H1 (cell line): Measurements from ENCODE around the gene TMEM204. TPM values are rescaled to one million over a fixed set of nuclear protein-coding genes. Genes with fewer than 3 reads are reported as not detected.

ENCODE experiments used
- CTCF ChIA-PET: fragments of 300-600 bp; sonication (Branson Sonifier 250); formaldehyde crosslinking; loops from one replicate; lab custom pipeline; 2021; ENCODE audit not compliant: partially characterized antibody; lab: Charles Lee
- POLR2A ChIA-PET: fragments of 300-600 bp; sonication (Branson Sonifier 250); formaldehyde crosslinking; loops from one replicate; lab custom pipeline; 2021; ENCODE audit warnings: inconsistent platforms; ENCODE audit not compliant: partially characterized antibody; lab: Charles Lee
- DNase-seq, 2 experiments: peaks; one replicate each; pipeline versions ENCODE4 v3.0.0 to v3.0.0-alpha.2; 2010 to 2022; ENCODE audit warnings: low spot score in 2 of 2, low read depth in 1 of 2, mixed read lengths in 1 of 2
- FAIRE-seq: peaks from 2 replicates; lab custom pipeline; 2011; peaks lifted over from hg19 to GRCh38; lab: Jason Lieb, UNC
- H2AFZ ChIP-seq: 2 replicates; pipeline ENCODE4 v1.8.1; 2012; ENCODE audit warnings: low read length, inconsistent platforms
- H2AK5ac ChIP-seq: 2 replicates; pipeline ENCODE4 v1.6.1; 2013; ENCODE audit warnings: low read depth, low read length
- H2BK120ac ChIP-seq: replicated peaks from 2 replicates; pipeline ENCODE3; 2013; ENCODE audit warnings: low read depth, low read length, inconsistent platforms
- H2BK12ac ChIP-seq: 2 replicates; pipeline ENCODE4 v1.6.1; 2013; ENCODE audit warnings: low read depth, low read length
- H2BK15ac ChIP-seq: 2 replicates; pipeline ENCODE4 v1.6.1; 2013; ENCODE audit warnings: low read length
- H2BK20ac ChIP-seq: 2 replicates; pipeline ENCODE4 v1.6.1; 2013; ENCODE audit warnings: low read length
- H2BK5ac ChIP-seq: 2 replicates; pipeline ENCODE4 v1.6.1; 2013; ENCODE audit warnings: low read depth, low read length
- H3K14ac ChIP-seq: 2 replicates; pipeline ENCODE4 v1.6.1; 2013; ENCODE audit warnings: inconsistent platforms; ENCODE audit not compliant: insufficient read length
- H3K18ac ChIP-seq: 2 replicates; pipeline ENCODE4 v1.6.1; 2013; ENCODE audit warnings: low read length; ENCODE audit errors: extremely low read depth
- H3K23ac ChIP-seq: 2 replicates; pipeline ENCODE4 v1.6.1; 2013; ENCODE audit warnings: inconsistent platforms; ENCODE audit not compliant: insufficient read length
- H3K23me2 ChIP-seq: 2 replicates; pipeline ENCODE4 v1.6.1; 2013; ENCODE audit warnings: low read depth, low read length
- H3K27ac ChIP-seq: 2 replicates; pipeline ENCODE4 v1.6.1; 2011; ENCODE audit warnings: low read depth, low read length, inconsistent platforms
- H3K27me3 ChIP-seq, 4 experiments: replicated peaks in 1 of 4; 1 replicate in 1 of 4; 2 replicates in 3 of 4; pipeline versions ENCODE4 v1.6.1 to v1.8.1; 2011 to 2013; ENCODE audit warnings: low read length in 3 of 4, mild to moderate bottlenecking in 3 of 4, inconsistent platforms in 2 of 4, mixed read lengths in 2 of 4, moderate library complexity in 1 of 4; ENCODE audit not compliant: control insufficient read depth in 3 of 4, insufficient read depth in 3 of 4; ENCODE audit errors: extremely low read depth in 1 of 4
- H3K36me3 ChIP-seq, 4 experiments: 2 replicates each; pipeline versions ENCODE4 v1.6.1 to v1.8.1; 2011 to 2013; ENCODE audit warnings: mild to moderate bottlenecking in 4 of 4, low read length in 3 of 4, moderate library complexity in 2 of 4, control low read depth in 1 of 4, inconsistent platforms in 1 of 4; ENCODE audit not compliant: insufficient read depth in 4 of 4, control insufficient read depth in 2 of 4
- H3K4ac ChIP-seq: replicated peaks from 2 replicates; pipeline ENCODE3; 2013; ENCODE audit warnings: low read length, low read depth, mixed read lengths, inconsistent platforms; ENCODE audit not compliant: insufficient read length
- H3K4me1 ChIP-seq, 4 experiments: replicated peaks in 1 of 4; 1 replicate in 1 of 4; 2 replicates in 3 of 4; pipeline versions ENCODE4 v1.6.1 to v1.8.1; 2011 to 2013; ENCODE audit warnings: low read length in 3 of 4, inconsistent platforms in 2 of 4, mixed read lengths in 1 of 4; ENCODE audit not compliant: insufficient read depth in 4 of 4, control insufficient read depth in 3 of 4
- H3K4me2 ChIP-seq, 2 experiments: 2 replicates each; pipeline versions ENCODE4 v1.6.1 to v1.8.1; 2011 to 2013; ENCODE audit warnings: low read depth in 2 of 2, low read length in 2 of 2, control low read depth in 1 of 2, inconsistent platforms in 1 of 2, mild to moderate bottlenecking in 1 of 2; ENCODE audit not compliant: insufficient read depth in 1 of 2
- H3K4me3 ChIP-seq, 4 experiments: fragments of 200-600, 300-600 bp in 1 of 4; sonication (generic), shearing (Covaris generic), sonication (Bioruptor Twin) in 1 of 4; 2 replicates each; pipeline versions ENCODE4 v1.5.1 to v1.8.1; 2011 to 2016; ENCODE audit warnings: low read length in 4 of 4, low read depth in 3 of 4, control low read depth in 2 of 4, inconsistent platforms in 2 of 4, mild to moderate bottlenecking in 2 of 4, mixed read lengths in 1 of 4, moderate library complexity in 1 of 4; ENCODE audit not compliant: insufficient read depth in 2 of 4; ENCODE audit errors: extremely low read depth in 1 of 4
- H3K56ac ChIP-seq: replicated peaks from 2 replicates; pipeline ENCODE3; 2013; ENCODE audit warnings: low read depth, mild to moderate bottlenecking, mixed read lengths, low read length, inconsistent platforms; ENCODE audit not compliant: insufficient read length
- H3K79me1 ChIP-seq: 2 replicates; pipeline ENCODE4 v1.6.1; 2013; ENCODE audit warnings: low read depth, low read length, control low read depth
- H3K79me2 ChIP-seq, 2 experiments: 2 replicates each; pipeline versions ENCODE4 v1.6.1 to v1.8.1; 2012 to 2013; ENCODE audit warnings: low read length in 2 of 2, mild to moderate bottlenecking in 2 of 2, inconsistent platforms in 1 of 2; ENCODE audit not compliant: insufficient read depth in 2 of 2, control insufficient read depth in 1 of 2
- H3K9ac ChIP-seq, 4 experiments: replicated peaks in 1 of 4; 1 replicate in 1 of 4; 2 replicates in 3 of 4; pipeline versions ENCODE4 v1.6.1 to v1.8.1; 2011 to 2013; ENCODE audit warnings: low read depth in 3 of 4, low read length in 3 of 4, control low read depth in 2 of 4, mild to moderate bottlenecking in 2 of 4, moderate library complexity in 2 of 4, inconsistent platforms in 1 of 4; ENCODE audit errors: extremely low read depth in 1 of 4
- H3K9me3 ChIP-seq, 2 experiments: 2 replicates each; pipeline versions ENCODE4 v1.6.1 to v1.8.1; 2012 to 2013; ENCODE audit warnings: mild to moderate bottlenecking in 2 of 2, moderate library complexity in 2 of 2, control low read depth in 1 of 2, inconsistent platforms in 1 of 2, low read depth in 1 of 2, low read length in 1 of 2, mixed read lengths in 1 of 2; ENCODE audit not compliant: insufficient read depth in 2 of 2
- H4K20me1 ChIP-seq, 2 experiments: replicated peaks in 1 of 2; 2 replicates each; pipeline versions ENCODE3 to v1.8.1; 2011 to 2013; ENCODE audit warnings: inconsistent platforms in 2 of 2, low read length in 2 of 2, mild to moderate bottlenecking in 1 of 2; ENCODE audit not compliant: insufficient read depth in 2 of 2, control insufficient read depth in 1 of 2
- H4K5ac ChIP-seq: 2 replicates; pipeline ENCODE4 v1.6.1; 2013; ENCODE audit warnings: low read length, low read depth, mixed read lengths, inconsistent platforms; ENCODE audit not compliant: insufficient read length
- H4K8ac ChIP-seq: 2 replicates; pipeline ENCODE4 v1.8.0; 2013; ENCODE audit warnings: mild to moderate bottlenecking, moderate library complexity, low read length, inconsistent platforms; ENCODE audit not compliant: insufficient read depth; ENCODE audit errors: extremely low read depth
- H4K91ac ChIP-seq: replicated peaks from 2 replicates; pipeline ENCODE3; 2013; ENCODE audit warnings: low read length, mixed read lengths, inconsistent platforms; ENCODE audit not compliant: insufficient read length
- ATF2 ChIP-seq: IDR thresholded peaks from 2 replicates; pipeline ENCODE4 v1.6.1; 2012; ENCODE audit warnings: low read length, inconsistent platforms
- CBX5 ChIP-seq: fragments of 300-800, 300-1000 bp; sonication (generic); IDR thresholded peaks from 2 replicates; pipeline ENCODE4 v1.7.1; 2016; ENCODE audit warnings: antibody characterized with exemption, low read length, low read depth
- CTCF ChIP-seq, 3 experiments: IDR thresholded peaks; 1 replicate in 2 of 3; 2 replicates in 1 of 3; pipeline versions ENCODE4 v1.5.1 to v1.6.1; 2011; ENCODE audit warnings: low read length in 3 of 3, mild to moderate bottlenecking in 3 of 3, inconsistent platforms in 2 of 3, low read depth in 1 of 3, moderate library complexity in 1 of 3; ENCODE audit not compliant: insufficient read depth in 1 of 3; ENCODE audit errors: control extremely low read depth in 1 of 3
- GABPA ChIP-seq: IDR thresholded peaks from 2 replicates; pipeline ENCODE4 v1.6.1; 2011; ENCODE audit warnings: mild to moderate bottlenecking, low read length, moderate library complexity, borderline replicate concordance; ENCODE audit not compliant: insufficient read depth
- POU5F1 ChIP-seq: IDR thresholded peaks from 2 replicates; pipeline ENCODE4 v1.6.1; 2011; ENCODE audit warnings: low read depth, mild to moderate bottlenecking, low read length, moderate library complexity
- RBBP5 ChIP-seq: IDR thresholded peaks from 2 replicates; pipeline ENCODE4 v1.7.1; 2012; ENCODE audit warnings: low read depth, mild to moderate bottlenecking, inconsistent platforms, low read length, moderate library complexity, borderline replicate concordance
- RXRA ChIP-seq: IDR thresholded peaks from 2 replicates; pipeline ENCODE4 v1.6.1; 2011; ENCODE audit warnings: low read depth, mild to moderate bottlenecking, low read length, moderate library complexity; ENCODE audit not compliant: insufficient read depth
- TAF7 ChIP-seq: optimal IDR thresholded peaks from 2 replicates; pipeline ENCODE3; 2011; ENCODE audit warnings: low read depth, mild to moderate bottlenecking, inconsistent platforms, low read length, moderate library complexity, borderline replicate concordance
- WGBS, 2 experiments: shearing (Covaris generic) in 1 of 2; methylation state at CpG; one replicate each; pipeline versions ENCODE4 v1.1.6 to v1.1.7; 2013 to 2015; ENCODE audit warnings: low lambda C conversion rate in 2 of 2, mixed read lengths in 2 of 2, inconsistent platforms in 1 of 2, low coverage in 1 of 2, missing lambda C conversion rate in 1 of 2; ENCODE audit not compliant: insufficient replicate concordance in 2 of 2, insufficient coverage in 1 of 2, insufficient read length in 1 of 2; ENCODE audit errors: extremely low coverage in 1 of 2, missing lambda C conversion rate in 1 of 2; 5-methylcytosine and 5-hydroxymethylcytosine counted together
- polyA plus RNA-seq, 7 experiments: library from polyadenylated mRNA; depleted of rRNA in 3 of 7; stranded (reverse) in 5 of 7; unstranded in 2 of 7; fragments of >200 nt in 5 of 7; fragments of 200-250 nt in 2 of 7; gene quantifications; 1 replicate in 5 of 7; 2 replicates in 1 of 7; 4 replicates in 1 of 7; pipeline versions ENCODE4 v1.2.1 to v1.2.3, GENCODE V29; 2011 to 2013; ENCODE audit warnings: missing spikeins in 2 of 7, mixed read lengths in 2 of 7
- total RNA-seq: library from RNA; stranded (reverse); fragmentation: NEBNext Ultra II Directional; extraction: Animal tissue kit (Norgen Biotek cat#: 25700); gene quantifications from 2 replicates; pipeline ENCODE4 v1.2.1, GENCODE V29; 2021

Gene TMEM204
- total and polyA plus RNA-seq, 2 of the 8 experiments (the other 6 are each of a cell fraction or from before 2014, with no cell fraction given), result not detected

- H2BK20ac ChIP-seq, result no peak overlapping the region
- ChIA-PET POLR2A (interaction anchor here (0.8 to 10.3 kb wide), 9 partner anchors 10 to 260 kb away, joined by 3 to 175 read pairs (median 4); partner anchors contain the start of genes PTX4 and TELO2), CTCF (interaction anchor here (1.2 to 1.9 kb wide), 6 partner anchors 9 to 146 kb away, joined by 3 to 10 read pairs (median 6); partner anchors contain the start of gene TELO2)
- no peak overlapping the region for H3K4me3 ChIP-seq
- H3K4me1 ChIP-seq, result no peaks in the 10 kb centered on the region
- no peak overlapping the region for H4K5ac ChIP-seq
- no peak overlapping the region for H2AFZ ChIP-seq
- H3K9ac ChIP-seq, result no peak overlapping the region
- H3K9me3 ChIP-seq, result peaks cover 0 to 2% of the 10 kb centered on the region in 2 experiments; a peak in 2 of 4 replicates
- TF ChIP-seq RXRA, result no peak
- TF ChIP-seq GABPA, result no peak
- TF ChIP-seq ATF2, result no peak
- no peak for TF ChIP-seq RBBP5
- no peak for TF ChIP-seq CTCF (IDR thresholded peaks at IDR 0.05; ENCODE audit: control extremely low read depth in 1 of 3, insufficient read depth in 1 of 3, low read depth in 1 of 3, low read length in 3 of 3)
- TF ChIP-seq TAF7, result no peak
- TF ChIP-seq CBX5, result no peak
- TF ChIP-seq POU5F1, result no peak
- no peak overlapping the region for H3K14ac ChIP-seq
- H2AK5ac ChIP-seq, result no peak overlapping the region
- H3K79me1 ChIP-seq, result no peaks in the 10 kb centered on the region
- H3K27me3 ChIP-seq, result no peaks in the 10 kb centered on the region
- H3K23me2 ChIP-seq, result no peaks in the 10 kb centered on the region
- peaks cover 2% of the 10 kb centered on the region in 2 experiments for H4K20me1 ChIP-seq
- no peak overlapping the region for H3K56ac ChIP-seq
- H3K36me3 ChIP-seq, result peaks cover 7 to 21% (median 8%) of the 10 kb centered on the region in 4 experiments; a peak in 5 of 8 replicates
- no peak overlapping the region for H4K91ac ChIP-seq
- no peak overlapping the region for H2BK5ac ChIP-seq
- WGBS, 2 experiments, result 93% methylated on average over 10 of the region's 10 CpGs; no CpG with 5 or more reads in 1 of the 2 experiments
- H3K23ac ChIP-seq, result no peak overlapping the region
- DNase-seq (no peak), FAIRE-seq (no peak)
- H3K4ac ChIP-seq, result no peak overlapping the region
- no peak overlapping the region for H2BK15ac ChIP-seq
- no peak overlapping the region for H3K27ac ChIP-seq
- H2BK120ac ChIP-seq, result no peak overlapping the region
- no peak overlapping the region for H3K18ac ChIP-seq
- no peaks in the 10 kb centered on the region for H3K79me2 ChIP-seq
- H2BK12ac ChIP-seq, result no peak overlapping the region
- H3K4me2 ChIP-seq, result no peak overlapping the region
- H4K8ac ChIP-seq, result peak overlapping the region; percentile 51; the same call in 1 of the 2 replicates
Observed at GRCh38 chr16:1510272-1510671, 23.2 kb upstream of the TMEM204 start.
